Spleen (tissue), 11 donors: ENCODE data around the gene NUP98. TPM values are rescaled to one million over a fixed set of nuclear protein-coding genes. Genes with fewer than 3 reads are reported as not detected.
A peak's percentile ranks its signal among the peaks of the same experiment; 100 is the strongest.

ENCODE experiments used
- DNase-seq: peaks from one replicate; pipeline ENCODE4 v3.0.0-alpha.2; 2020
- H3K27ac ChIP-seq, 8 donors: fragments of 200-600 bp; sonication (generic) in 7 of 8; 1 replicate in 4 of 8; 2 replicates in 4 of 8; pipeline versions ENCODE4 v1.5.0 to v1.8.0; 2016 to 2021; ENCODE audit warnings: inconsistent platforms in 4 of 8, mild to moderate bottlenecking in 4 of 8, moderate library complexity in 1 of 8
- H3K27me3 ChIP-seq, 7 donors: fragments of 200-600 bp; sonication (generic) in 6 of 7; replicated peaks in 1 of 7; 1 replicate in 4 of 7; 2 replicates in 3 of 7; pipeline versions ENCODE4 v1.5.0 to v1.8.0; 2016 to 2021; ENCODE audit warnings: inconsistent platforms in 3 of 7, mild to moderate bottlenecking in 1 of 7
- H3K36me3 ChIP-seq, 6 donors: fragments of 200-600 bp; sonication (generic) in 5 of 6; 1 replicate in 4 of 6; 2 replicates in 2 of 6; pipeline versions ENCODE4 v1.5.0 to v1.8.0; 2016 to 2021; ENCODE audit warnings: inconsistent platforms in 2 of 6
- H3K4me1 ChIP-seq, 6 donors: fragments of 200-600 bp; sonication (generic) in 5 of 6; 1 replicate in 3 of 6; 2 replicates in 3 of 6; pipeline versions ENCODE4 v1.5.0 to v1.8.0; 2016 to 2021; ENCODE audit warnings: inconsistent platforms in 3 of 6
- H3K4me3 ChIP-seq, 8 donors: fragments of 200-600 bp; sonication (generic) in 7 of 8; 1 replicate in 4 of 8; 2 replicates in 4 of 8; pipeline versions ENCODE4 v1.5.0 to v1.8.0; 2016 to 2021; ENCODE audit warnings: inconsistent platforms in 4 of 8, mild to moderate bottlenecking in 4 of 8, moderate library complexity in 2 of 8
- H3K9me3 ChIP-seq, 8 donors: fragments of 200-600 bp; sonication (generic) in 7 of 8; 1 replicate in 4 of 8; 2 replicates in 4 of 8; pipeline versions ENCODE4 v1.5.0 to v1.8.0; 2016 to 2021; ENCODE audit warnings: inconsistent platforms in 4 of 8
- CTCF ChIP-seq, 11 experiments: fragments of 200-600 bp in 7 of 11; fragments of 450-650 bp in 4 of 11; sonication (generic) in 4 of 11; IDR thresholded peaks in 8 of 11; conservative IDR thresholded peaks in 3 of 11; 1 replicate in 7 of 11; 2 replicates in 4 of 11; pipeline versions ENCODE4 v1.4.0 to v1.8.0; 2016 to 2021; ENCODE audit warnings: antibody characterized with exemption in 11 of 11, inconsistent platforms in 4 of 11, mild to moderate bottlenecking in 1 of 11
- POLR2A ChIP-seq, 3 donors: fragments of 450-650 bp; IDR thresholded peaks; one replicate each; pipeline ENCODE4 v1.5.1; 2017; ENCODE audit warnings: antibody characterized with exemption in 3 of 3, mild to moderate bottlenecking in 1 of 3
- POLR2AphosphoS5 ChIP-seq, 3 donors: sonication (generic); formaldehyde crosslinking; IDR thresholded peaks; one replicate each; pipeline ENCODE4 v1.5.1; 2017; ENCODE audit warnings: antibody characterized with exemption in 3 of 3
- WGBS, 5 donors: extraction: QIAGEN DNeasy Blood & Tissue Kit in 3 of 5; methylation state at CpG; one replicate each; pipeline versions ENCODE4 v1.1.5 to v1.1.7; 2013 to 2018; 5-methylcytosine and 5-hydroxymethylcytosine counted together
- intact Hi-C: fragments of 100-400 bp; cut with DNase I; formaldehyde crosslinking; loops from one replicate; pipeline ENCODE4 v1.15.0; 2023; ENCODE audit warnings: low total_unique reads
- polyA plus RNA-seq, 3 donors: library from polyadenylated mRNA; stranded (reverse); fragments of 200-250 nt; gene quantifications; one replicate each; pipeline ENCODE4 v1.2.1, GENCODE V29; 2013
- total RNA-seq, 7 donors: library from RNA; depleted of rRNA in 3 of 7; stranded (reverse); fragments of >200 nt in 3 of 7; fragmentation: NEBNext Ultra II Directional in 4 of 7; extraction: Animal tissue kit (Norgen Biotek cat#: 25700) in 4 of 7; gene quantifications; one replicate each; pipeline versions ENCODE4 v1.1.0 to v1.2.1, GENCODE V29; 2016 to 2021
- donor health status: healthy with polysubstance abuse.
- donor health status: DM: no; HTN: no; CAD: no; lungs with moderate emphysema.
- donor health status: DM: no; HTN: no; CAD: no.
- donor health status: Bipolar disorder and iron deficiency.
- donor health status: healthy.
- donor health status: DM: no; HTN: no; CAD: no.
- donor health status: DM: yes; HTN: yes; CAD: no.

NUP98 gene
- total and polyA plus RNA-seq, 10 donors: 12.6 to 171 (median 88.7) TPM

GRCh38 chr11:3736816-3737215 is 60.5 kb downstream of the NUP98 start:
- no peaks in the 10 kb centered on the region for H3K9me3 ChIP-seq
- H3K27me3 ChIP-seq: no peaks in the 10 kb centered on the region
- H3K36me3 ChIP-seq: peaks cover 4 to 100% (median 79%) of the 10 kb centered on the region in 6 donors
- no peak overlapping the region for H3K27ac ChIP-seq
- TF ChIP-seq POLR2AphosphoS5 (IDR thresholded peaks at IDR 0.05) (no peak), CTCF (IDR thresholded peaks at IDR 0.05 in 8 of 11, conservative IDR thresholded peaks at IDR 0.05 in 3 of 11) (no peak), POLR2A (IDR thresholded peaks at IDR 0.05) (no peak)
- intact Hi-C loops: no loop called here
- no peaks in the 10 kb centered on the region for H3K4me1 ChIP-seq
- H3K4me3 ChIP-seq: no peak overlapping the region
- no peak for DNase-seq

DNA sequence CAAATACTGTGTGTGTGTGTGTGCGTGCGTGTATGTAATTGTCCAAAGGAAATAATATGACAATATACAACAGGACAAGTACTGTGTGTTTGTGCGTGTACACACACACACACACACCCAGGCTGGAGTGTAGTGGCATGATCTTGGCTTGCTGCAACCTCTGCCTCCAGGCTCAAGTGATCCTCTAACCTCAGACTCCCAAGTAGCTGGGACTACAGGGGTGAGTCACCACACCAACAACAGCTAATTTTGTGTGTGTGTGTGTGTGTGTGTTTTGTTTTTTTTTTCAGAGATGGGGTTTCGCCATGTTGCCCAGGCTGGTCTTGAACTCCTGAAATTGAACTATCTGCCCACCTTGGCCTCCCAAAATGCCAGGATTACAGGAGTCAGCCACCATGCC is 61.5 kb downstream of the NUP98 start:
- H3K4me1 ChIP-seq: no peaks in the 10 kb centered on the region
- intact Hi-C loops: no loop called here
- no peaks in the 10 kb centered on the region for H3K27me3 ChIP-seq
- TF ChIP-seq POLR2A (IDR thresholded peaks at IDR 0.05) (no peak), POLR2AphosphoS5 (IDR thresholded peaks at IDR 0.05) (no peak), CTCF (IDR thresholded peaks at IDR 0.05 in 8 of 11, conservative IDR thresholded peaks at IDR 0.05 in 3 of 11) (no peak)
- no peaks in the 10 kb centered on the region for H3K9me3 ChIP-seq
- H3K36me3 ChIP-seq: peaks cover 4 to 100% (median 80%) of the 10 kb centered on the region in 6 donors
- H3K27ac ChIP-seq: no peak overlapping the region
- no peak for DNase-seq
- no peak overlapping the region for H3K4me3 ChIP-seq
- 90 to 98% (median 96%) methylated on average over 4 of the region's 4 CpGs for WGBS, 5 donors

- Histone ChIP-seq H3K27me3 (no peaks in the 10 kb centered on the region), H3K4me3 (no peak overlapping the region), H3K4me1 (no peaks in the 10 kb centered on the region), H3K27ac (no peak overlapping the region), H3K36me3 (peaks cover 8 to 100% (median 84%) of the 10 kb centered on the region in 6 donors), H3K9me3 (no peaks in the 10 kb centered on the region)
- DNase-seq: no peak
- TF ChIP-seq POLR2AphosphoS5 (IDR thresholded peaks at IDR 0.05) (no peak), POLR2A (IDR thresholded peaks at IDR 0.05) (no peak), CTCF (IDR thresholded peaks at IDR 0.05 in 8 of 11, conservative IDR thresholded peaks at IDR 0.05 in 3 of 11) (no peak)
- WGBS, 5 donors: 85 to 91% (median 88%) methylated on average over 8 of the region's 8 CpGs
- intact Hi-C loops: no loop called here
Measured at GRCh38 chr11:3732671-3733436, 64.5 kb downstream of the NUP98 start.

- intact Hi-C loops: no loop called here
- no peak for DNase-seq
- WGBS, 5 donors: 59 to 80% (median 68%) methylated on average over 6 of the region's 6 CpGs
- Histone ChIP-seq H3K4me1 (peaks cover 0 to 13% (median 0%) of the 10 kb centered on the region in 6 donors), H3K4me3 (peak overlapping the region in 1 of 8 donors; percentile 5), H3K36me3 (peaks cover 3 to 100% (median 93%) of the 10 kb centered on the region in 6 donors), H3K9me3 (peaks cover 0 to 3% (median 0%) of the 10 kb centered on the region in 8 donors), H3K27me3 (no peaks in the 10 kb centered on the region), H3K27ac (peak overlapping the region in 5 of 8 donors; percentile 21 to 72 (median 64))
- no peak for TF ChIP-seq CTCF (IDR thresholded peaks at IDR 0.05 in 8 of 11, conservative IDR thresholded peaks at IDR 0.05 in 3 of 11)
- peak in 1 of 3 donors; percentile 72 for TF ChIP-seq POLR2AphosphoS5 (IDR thresholded peaks at IDR 0.05)
Measured at GRCh38 chr11:3723014-3723708, 74.2 kb downstream of the NUP98 start.
